HG02981 (cell line): ENCODE measurements around the gene PKHD1.

ENCODE experiments used
- ATAC-seq: cut with Tn5 transposase; IDR thresholded peaks from one replicate; pipeline ENCODE4 v1.9.1; 2021; ENCODE audit warnings: mild to moderate bottlenecking, moderate library complexity; ENCODE audit not compliant: unreplicated experiment

Gene PKHD1

GRCh38 chr6:51571168-51571567 is 516.2 kb downstream of the PKHD1 start:
- no peak for ATAC-seq

GRCh38 chr6:51570168-51570921 is 517.1 kb downstream of the PKHD1 start:
- no peak for ATAC-seq

DNA sequence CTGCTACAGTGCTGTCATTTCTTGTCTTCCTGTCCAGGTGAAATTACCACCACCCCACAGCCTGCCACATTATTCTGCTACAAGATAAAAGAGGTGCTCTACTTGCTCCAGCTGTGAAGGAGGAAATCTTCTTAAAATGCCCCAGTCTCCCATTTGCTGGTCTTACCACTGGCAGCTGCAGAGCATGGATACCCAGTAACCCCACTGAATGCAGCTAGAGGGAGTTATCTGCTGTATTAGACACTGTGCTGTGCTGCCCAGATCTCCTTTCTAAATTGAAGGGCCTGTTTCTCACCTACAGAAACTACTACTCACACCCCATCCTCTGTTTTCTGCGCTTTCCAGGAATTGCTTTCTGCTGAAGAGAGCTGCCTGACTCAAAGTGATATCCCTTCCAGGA is 517.8 kb downstream of the PKHD1 start:
- ATAC-seq, result no peak

GRCh38 chr6:51568771-51569170 is 518.6 kb downstream of the PKHD1 start:
- no peak for ATAC-seq

- ATAC-seq, result no peak
Measured at GRCh38 chr6:51565472-51565871, 521.9 kb downstream of the PKHD1 start.
